HepG2 (cell line): Measurements from ENCODE around the gene TRIM7. TPM values are rescaled to one million over a fixed set of nuclear protein-coding genes. Genes with fewer than 3 reads are reported as not detected.

Experiments
- ATAC-seq: fragments of 200-7000 bp; cut with Tn5 transposase; 3 replicates; pipeline ENCODE4 v1.9.1; 2020; ENCODE audit warnings: mild to moderate bottlenecking, moderate library complexity
- BruUV-seq: library from RNA; stranded (reverse); fragments of 400-500 nt; replicated peaks from 2 replicates; lab custom pipeline; 2021; lab: Mats Ljungman, UMichigan
- CTCF ChIA-PET: fragments of 300-600 bp; formaldehyde crosslinking; extraction: SDS; loops from one replicate; lab custom pipeline; 2021; ENCODE audit warnings: low total read pairs, inconsistent platforms, low intra/inter-chr PET ratio; lab: Yijun Ruan, JAX
- POLR2A ChIA-PET: fragments of 350-600 bp; sonication (Branson Sonifier 250); formaldehyde crosslinking; loops from one replicate; lab custom pipeline; 2020; ENCODE audit warnings: antibody characterized with exemption, inconsistent platforms; lab: Yijun Ruan, JAX
- DNase-seq: peaks from one replicate; pipeline ENCODE4 v3.0.0-alpha.2; 2015; ENCODE audit warnings: low spot score
- FAIRE-seq: peaks from 3 replicates; lab custom pipeline; 2011; peaks lifted over from hg19 to GRCh38; lab: Jason Lieb, UNC
- H2AFZ ChIP-seq: one replicate; pipeline ENCODE4 v1.6.1; 2011; ENCODE audit warnings: low read length, inconsistent platforms
- H3K27ac ChIP-seq: fragments of 300-600 bp; 3 replicates; pipeline ENCODE4 v1.8.0; 2011; ENCODE audit warnings: mixed run types, mild to moderate bottlenecking, mixed read lengths, low read length, inconsistent platforms; ENCODE audit not compliant: insufficient read depth; ENCODE audit errors: extremely low read length
- H3K27me3 ChIP-seq, 2 experiments: fragments of 200-600 bp in 1 of 2; 2 replicates in 1 of 2; 3 replicates in 1 of 2; pipeline versions ENCODE4 v1.6.0 to v1.8.0; 2011; ENCODE audit warnings: low read length in 2 of 2, mild to moderate bottlenecking in 2 of 2, moderate library complexity in 2 of 2, inconsistent platforms in 1 of 2; ENCODE audit not compliant: insufficient read depth in 2 of 2, control insufficient read depth in 1 of 2
- H3K36me3 ChIP-seq, 2 experiments: fragments of 200-600 bp in 1 of 2; replicated peaks in 1 of 2; 2 replicates in 1 of 2; 3 replicates in 1 of 2; pipeline versions ENCODE4 v1.5.1 to v1.8.0; 2011; ENCODE audit warnings: low read length in 2 of 2, inconsistent platforms in 1 of 2; ENCODE audit not compliant: insufficient read depth in 2 of 2, control insufficient read depth in 1 of 2
- H3K4me1 ChIP-seq: 2 replicates; pipeline ENCODE4 v1.5.1; 2012; ENCODE audit warnings: low read length, inconsistent platforms; ENCODE audit not compliant: insufficient read depth
- H3K4me2 ChIP-seq: 2 replicates; pipeline ENCODE4 v1.6.0; 2011; ENCODE audit warnings: low read depth, low read length, inconsistent platforms
- H3K4me3 ChIP-seq, 3 experiments: fragments of 200-600 bp in 1 of 3; sonication (generic), shearing (Covaris generic) in 1 of 3; replicated peaks in 1 of 3; 2 replicates each; pipeline ENCODE4 v1.5.1; 2011 to 2016; ENCODE audit warnings: low read length in 3 of 3, inconsistent platforms in 2 of 3, low read depth in 2 of 3, mild to moderate bottlenecking in 2 of 3, control low read depth in 1 of 3, mixed read lengths in 1 of 3; ENCODE audit not compliant: insufficient read depth in 1 of 3
- H3K79me2 ChIP-seq: one replicate; pipeline ENCODE4 v1.6.1; 2011; ENCODE audit warnings: low read length, inconsistent platforms; ENCODE audit not compliant: insufficient read depth
- H3K9ac ChIP-seq: 2 replicates; pipeline ENCODE4 v1.6.0; 2011; ENCODE audit warnings: mild to moderate bottlenecking, low read depth, low read length, inconsistent platforms; ENCODE audit not compliant: insufficient read depth
- H3K9me3 ChIP-seq: 2 replicates; pipeline ENCODE4 v1.5.1; 2012; ENCODE audit warnings: mild to moderate bottlenecking, low read length
- H4K20me1 ChIP-seq: 2 replicates; pipeline ENCODE4 v1.6.0; 2011; ENCODE audit warnings: inconsistent platforms, mild to moderate bottlenecking, low read length, moderate library complexity; ENCODE audit not compliant: insufficient read depth
- CHD2 ChIP-seq: IDR thresholded peaks from 2 replicates; pipeline ENCODE4 v1.6.1; 2011; ENCODE audit warnings: low read depth, low read length, improper control_type of control experiment
- KDM2A ChIP-seq: sonication (generic); formaldehyde crosslinking; IDR thresholded peaks from 2 replicates; pipeline ENCODE4 v1.4.0; 2020; ENCODE audit warnings: low read depth, missing genetic modification reagents, borderline replicate concordance
- SYNCRIP ChIP-seq: fragments of 200-400 bp; formaldehyde crosslinking; IDR thresholded peaks from 2 replicates; pipeline ENCODE4 v1.6.1; 2018; ENCODE audit warnings: mild to moderate bottlenecking, low read depth, low read length; ENCODE audit not compliant: insufficient read depth
- TCF7 ChIP-seq: sonication (generic); IDR thresholded peaks from 2 replicates; pipeline ENCODE4 v1.6.1; 2016; ENCODE audit warnings: antibody characterized with exemption, low read depth
- ZNF451 ChIP-seq: sonication (generic); formaldehyde crosslinking; IDR thresholded peaks from 2 replicates; pipeline ENCODE4 v1.5.0; 2020; ENCODE audit warnings: mild to moderate bottlenecking, missing genetic modification reagents
- ZNF777 ChIP-seq: sonication (generic); formaldehyde crosslinking; IDR thresholded peaks from 2 replicates; pipeline ENCODE4 v1.4.0; 2020; ENCODE audit warnings: missing genetic modification reagents
- ZSCAN25 ChIP-seq: sonication (generic); formaldehyde crosslinking; IDR thresholded peaks from 2 replicates; pipeline ENCODE4 v1.8.0; 2022; ENCODE audit warnings: mild to moderate bottlenecking, missing genetic modification reagents
- WGBS: methylation state at CpG from one replicate; pipeline ENCODE4 v1.1.6; 2017; ENCODE audit warnings: low lambda C conversion rate; 5-methylcytosine and 5-hydroxymethylcytosine counted together
- in situ Hi-C: cut with HindIII; loops from 2 replicates; pipeline ENCODE4 v1.10.0; 2017; ENCODE audit warnings: low pct_unique_long_range_greater_than_20kb; ENCODE audit not compliant: extremely low pct_ligation_motif_present
- intact Hi-C: fragments of 100-400 bp; cut with micrococcal nuclease; formaldehyde crosslinking; loops from one replicate; pipeline ENCODE4 v1.10.0; 2022; ENCODE audit not compliant: unreplicated experiment
- polyA plus RNA-seq, 8 experiments: library from polyadenylated mRNA; depleted of rRNA in 3 of 8; stranded (reverse) in 7 of 8; unstranded in 1 of 8; fragments of >200 nt; fragmentation: Illumina TruSeq in 4 of 8; extraction: Trizol in 4 of 8; gene quantifications; 2 replicates each; pipeline versions ENCODE4 v1.2.1 to v1.2.3, GENCODE V29; 2011 to 2016; ENCODE audit warnings: low read depth in 4 of 8, missing spikeins in 1 of 8, mixed read lengths in 1 of 8; ENCODE audit not compliant: insufficient read depth in 1 of 8
- total RNA-seq, 5 experiments: library from RNA; depleted of rRNA; stranded (reverse); fragments of >200 nt; fragmentation: Illumina TruSeq; extraction: Trizol; gene quantifications; 2 replicates each; pipeline ENCODE4 v1.2.3, GENCODE V29; 2016; ENCODE audit warnings: low read depth in 1 of 5
- TF ChIP-seq, protein P1 (sequence below): sonication (generic); formaldehyde crosslinking; IDR thresholded peaks from 2 replicates; pipeline ENCODE4 v1.8.1; 2023; ENCODE audit warnings: mild to moderate bottlenecking, inconsistent platforms, moderate library complexity, missing genetic modification reagents, borderline replicate concordance
- TF ChIP-seq, protein P2 (sequence below): IDR thresholded peaks from 2 replicates; pipeline ENCODE4 v1.6.1; 2016; ENCODE audit warnings: low read depth
- TF ChIP-seq, protein P3 (sequence below): sonication (generic); formaldehyde crosslinking; IDR thresholded peaks from 2 replicates; pipeline ENCODE4 v1.5.1; 2020; ENCODE audit warnings: mild to moderate bottlenecking, missing genetic modification reagents, moderate library complexity
- TF ChIP-seq, protein P4 (sequence below): sonication (generic); formaldehyde crosslinking; IDR thresholded peaks from 2 replicates; pipeline ENCODE4 v1.5.1; 2020; ENCODE audit warnings: mild to moderate bottlenecking, moderate library complexity, missing genetic modification reagents
- TF ChIP-seq, protein P5 (sequence below): sonication (generic); formaldehyde crosslinking; IDR thresholded peaks from 2 replicates; pipeline ENCODE4 v1.8.0; 2022; ENCODE audit warnings: missing genetic modification reagents, low read depth, mild to moderate bottlenecking, borderline replicate concordance

The TRIM7 gene
- total and polyA plus RNA-seq, 2 of the 13 experiments (the other 11 are each of a cell fraction or from before 2014, with no cell fraction given): 0.13 TPM; not detected in 1

DNA sequence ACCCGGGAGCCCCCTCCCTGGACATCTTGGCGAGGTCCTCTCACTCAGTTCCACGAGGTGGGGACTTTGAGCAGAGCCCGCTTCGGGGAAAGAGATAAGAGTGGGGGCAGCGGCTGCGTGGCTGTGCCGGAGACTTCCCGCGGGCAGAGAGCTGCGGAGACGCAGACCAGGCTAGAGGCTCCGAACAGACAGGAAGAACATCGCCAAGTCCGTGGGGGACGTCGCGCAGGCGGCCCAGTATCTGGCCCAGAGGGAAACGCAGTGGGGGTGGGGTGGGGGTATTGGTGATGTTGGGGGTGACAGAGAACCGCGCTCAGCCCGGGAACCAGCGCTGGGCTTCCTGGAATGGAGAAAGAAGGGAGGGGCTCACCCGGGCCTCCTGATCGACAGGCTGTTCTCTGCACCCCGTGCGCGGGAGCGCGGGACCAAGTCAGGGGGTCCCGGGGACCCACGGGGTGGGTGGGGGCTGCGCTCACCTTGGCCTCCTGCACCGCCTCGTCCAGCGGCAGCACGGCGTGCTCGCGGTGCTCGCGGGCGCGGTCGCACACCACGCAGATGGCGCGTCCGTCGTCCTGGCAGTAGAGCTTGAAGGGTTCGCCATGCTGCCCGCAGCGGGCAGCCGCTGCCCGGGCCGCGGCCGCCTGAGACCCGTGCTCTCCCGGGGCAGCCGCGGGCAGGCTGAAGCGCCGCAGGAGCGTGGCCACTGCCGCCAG lies 727 bp downstream of the TRIM7 start:
- Histone ChIP-seq H3K36me3 (no peaks in the 10 kb centered on the region), H3K9me3 (no peaks in the 10 kb centered on the region), H3K4me1 (peaks cover 38% of the 10 kb centered on the region), H3K27ac (no peak overlapping the region), H4K20me1 (no peaks in the 10 kb centered on the region), H3K9ac (no peak overlapping the region), H2AFZ (no peak overlapping the region), H3K79me2 (no peaks in the 10 kb centered on the region), H3K4me3 (peak overlapping the region; percentile 56 to 82 (median 67)), H3K27me3 (peaks cover 4 to 65% of the 10 kb centered on the region in 2 experiments; a peak in 4 of 5 replicates), H3K4me2 (peak overlapping the region; percentile 97)
- WGBS: under 1% methylated on average over 19 of the region's 67 CpGs
- in situ Hi-C loops: no loop called here
- ATAC-seq: peak; percentile 4
- no TSS peak for BruUV-seq
- CTCF ChIA-PET: no interaction called here
- intact Hi-C loops: no loop called here
- POLR2A ChIA-PET: interaction anchor here (1.2 to 7.4 kb wide), 2 partner anchors 12 to 19 kb away, joined by 3 to 104 read pairs; no protein-coding TSS in a partner anchor
- no peak for DNase-seq
- FAIRE-seq: no peak
- TF ChIP-seq ZNF451 (CRISPR knock-in tag): no peak
- TF ChIP-seq TCF7: no peak
- TF ChIP-seq, protein P1, sequence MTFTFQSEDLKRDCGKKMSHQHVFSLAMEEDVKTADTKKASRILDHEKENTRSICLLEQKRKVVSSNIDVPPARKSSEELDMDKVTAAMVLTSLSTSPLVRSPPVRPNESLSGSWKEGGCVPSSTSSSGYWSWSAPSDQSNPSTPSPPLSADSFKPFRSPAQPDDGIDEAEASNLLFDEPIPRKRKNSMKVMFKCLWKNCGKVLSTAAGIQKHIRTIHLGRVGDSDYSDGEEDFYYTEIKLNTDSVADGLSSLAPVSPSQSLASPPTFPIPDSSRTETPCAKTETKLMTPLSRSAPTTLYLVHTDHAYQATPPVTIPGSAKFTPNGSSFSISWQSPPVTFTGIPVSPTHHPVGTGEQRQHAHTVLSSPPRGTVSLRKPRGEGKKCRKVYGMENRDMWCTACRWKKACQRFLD: no peak
- TF ChIP-seq, protein P2, sequence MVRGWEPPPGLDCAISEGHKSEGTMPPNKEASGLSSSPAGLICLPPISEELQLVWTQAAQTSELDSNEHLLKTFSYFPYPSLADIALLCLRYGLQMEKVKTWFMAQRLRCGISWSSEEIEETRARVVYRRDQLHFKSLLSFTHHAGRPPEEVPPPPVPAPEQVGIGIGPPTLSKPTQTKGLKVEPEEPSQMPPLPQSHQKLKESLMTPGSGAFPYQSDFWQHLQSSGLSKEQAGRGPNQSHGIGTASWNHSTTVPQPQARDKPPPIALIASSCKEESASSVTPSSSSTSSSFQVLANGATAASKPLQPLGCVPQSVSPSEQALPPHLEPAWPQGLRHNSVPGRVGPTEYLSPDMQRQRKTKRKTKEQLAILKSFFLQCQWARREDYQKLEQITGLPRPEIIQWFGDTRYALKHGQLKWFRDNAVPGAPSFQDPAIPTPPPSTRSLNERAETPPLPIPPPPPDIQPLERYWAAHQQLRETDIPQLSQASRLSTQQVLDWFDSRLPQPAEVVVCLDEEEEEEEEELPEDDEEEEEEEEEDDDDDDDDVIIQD (CRISPR knock-in tag): no peak
- TF ChIP-seq CHD2: no peak
- 0 out of 2 replicates have a peak, but pooled peaks have one; percentile 12 for TF ChIP-seq ZSCAN25 (CRISPR knock-in tag)
- no peak for TF ChIP-seq SYNCRIP
- peak; percentile 91 for TF ChIP-seq ZNF777 (CRISPR knock-in tag)
- TF ChIP-seq, protein P3, sequence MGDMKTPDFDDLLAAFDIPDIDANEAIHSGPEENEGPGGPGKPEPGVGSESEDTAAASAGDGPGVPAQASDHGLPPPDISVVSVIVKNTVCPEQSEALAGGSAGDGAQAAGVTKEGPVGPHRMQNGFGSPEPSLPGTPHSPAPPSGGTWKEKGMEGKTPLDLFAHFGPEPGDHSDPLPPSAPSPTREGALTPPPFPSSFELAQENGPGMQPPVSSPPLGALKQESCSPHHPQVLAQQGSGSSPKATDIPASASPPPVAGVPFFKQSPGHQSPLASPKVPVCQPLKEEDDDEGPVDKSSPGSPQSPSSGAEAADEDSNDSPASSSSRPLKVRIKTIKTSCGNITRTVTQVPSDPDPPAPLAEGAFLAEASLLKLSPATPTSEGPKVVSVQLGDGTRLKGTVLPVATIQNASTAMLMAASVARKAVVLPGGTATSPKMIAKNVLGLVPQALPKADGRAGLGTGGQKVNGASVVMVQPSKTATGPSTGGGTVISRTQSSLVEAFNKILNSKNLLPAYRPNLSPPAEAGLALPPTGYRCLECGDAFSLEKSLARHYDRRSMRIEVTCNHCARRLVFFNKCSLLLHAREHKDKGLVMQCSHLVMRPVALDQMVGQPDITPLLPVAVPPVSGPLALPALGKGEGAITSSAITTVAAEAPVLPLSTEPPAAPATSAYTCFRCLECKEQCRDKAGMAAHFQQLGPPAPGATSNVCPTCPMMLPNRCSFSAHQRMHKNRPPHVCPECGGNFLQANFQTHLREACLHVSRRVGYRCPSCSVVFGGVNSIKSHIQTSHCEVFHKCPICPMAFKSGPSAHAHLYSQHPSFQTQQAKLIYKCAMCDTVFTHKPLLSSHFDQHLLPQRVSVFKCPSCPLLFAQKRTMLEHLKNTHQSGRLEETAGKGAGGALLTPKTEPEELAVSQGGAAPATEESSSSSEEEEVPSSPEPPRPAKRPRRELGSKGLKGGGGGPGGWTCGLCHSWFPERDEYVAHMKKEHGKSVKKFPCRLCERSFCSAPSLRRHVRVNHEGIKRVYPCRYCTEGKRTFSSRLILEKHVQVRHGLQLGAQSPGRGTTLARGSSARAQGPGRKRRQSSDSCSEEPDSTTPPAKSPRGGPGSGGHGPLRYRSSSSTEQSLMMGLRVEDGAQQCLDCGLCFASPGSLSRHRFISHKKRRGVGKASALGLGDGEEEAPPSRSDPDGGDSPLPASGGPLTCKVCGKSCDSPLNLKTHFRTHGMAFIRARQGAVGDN (CRISPR knock-in tag): peak; percentile 8; the same call in 1 of the 2 replicates
- 0 out of 2 replicates have a peak, but pooled peaks have one; percentile 11 for TF ChIP-seq KDM2A
- TF ChIP-seq, protein P4, sequence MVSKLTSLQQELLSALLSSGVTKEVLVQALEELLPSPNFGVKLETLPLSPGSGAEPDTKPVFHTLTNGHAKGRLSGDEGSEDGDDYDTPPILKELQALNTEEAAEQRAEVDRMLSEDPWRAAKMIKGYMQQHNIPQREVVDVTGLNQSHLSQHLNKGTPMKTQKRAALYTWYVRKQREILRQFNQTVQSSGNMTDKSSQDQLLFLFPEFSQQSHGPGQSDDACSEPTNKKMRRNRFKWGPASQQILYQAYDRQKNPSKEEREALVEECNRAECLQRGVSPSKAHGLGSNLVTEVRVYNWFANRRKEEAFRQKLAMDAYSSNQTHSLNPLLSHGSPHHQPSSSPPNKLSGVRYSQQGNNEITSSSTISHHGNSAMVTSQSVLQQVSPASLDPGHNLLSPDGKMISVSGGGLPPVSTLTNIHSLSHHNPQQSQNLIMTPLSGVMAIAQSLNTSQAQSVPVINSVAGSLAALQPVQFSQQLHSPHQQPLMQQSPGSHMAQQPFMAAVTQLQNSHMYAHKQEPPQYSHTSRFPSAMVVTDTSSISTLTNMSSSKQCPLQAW (CRISPR knock-in tag): no peak
- TF ChIP-seq, protein P5, sequence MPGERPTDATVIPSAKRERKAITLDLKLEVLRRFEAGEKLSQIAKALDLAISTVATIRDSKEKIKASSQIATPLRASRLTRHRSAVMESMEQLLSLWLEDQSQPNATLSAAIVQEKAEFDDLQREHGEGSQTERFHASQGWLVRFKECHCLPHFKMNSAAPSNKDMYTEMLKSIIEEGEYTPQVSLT: no peak
